ENCODE measurements around the gene C1D.

DNA sequence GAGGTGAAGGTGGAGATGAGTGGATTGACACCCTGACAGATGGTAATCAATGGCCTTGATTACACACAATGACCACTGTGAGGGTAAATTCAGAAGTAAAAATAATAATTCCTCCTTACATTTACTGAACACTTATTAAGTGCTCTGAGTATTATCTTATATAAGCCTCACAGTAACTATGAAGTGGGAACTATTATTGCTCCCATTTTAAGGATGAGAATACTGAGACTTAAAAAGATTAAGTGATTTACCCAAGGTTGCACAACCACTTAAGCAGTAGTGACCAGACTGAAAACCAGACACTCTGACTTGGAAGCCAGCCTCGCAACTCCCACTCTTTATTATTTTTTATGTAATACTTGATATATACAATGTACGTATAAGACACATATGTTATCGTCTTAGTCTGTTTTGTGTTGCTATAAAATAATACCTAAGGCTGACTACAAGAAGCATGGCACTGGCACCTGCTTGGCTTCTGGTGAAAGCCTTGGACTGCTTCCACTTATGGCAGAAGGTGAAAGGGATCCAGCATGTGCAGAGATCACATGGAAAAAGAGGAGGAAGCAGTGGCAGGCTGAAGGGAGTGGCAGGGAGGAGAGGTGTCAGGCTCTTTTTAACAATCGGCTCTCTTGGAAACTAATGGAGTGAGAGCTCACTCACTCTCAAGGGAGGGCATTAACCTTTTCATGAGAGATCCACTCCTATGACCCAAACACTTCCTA is 41.5 kb upstream of the C1D start:
- TF ChIP-seq CTCF (conservative IDR thresholded peaks at IDR 0.05; ENCODE audit: low read depth, low read length) (no peak), EZH2 (IDR thresholded peaks at IDR 0.05; ENCODE audit: borderline replicate concordance, low read depth, low read length, poor library complexity, severe bottlenecking) (no peak)
